Measurements from ENCODE around the gene OR51M1.
"Not testable (repeated sequence)": the region's sequence is repeated elsewhere in the genome, so short reads cannot be mapped to it uniquely, and the experiment has no call there.

Gene OR51M1, protein sequence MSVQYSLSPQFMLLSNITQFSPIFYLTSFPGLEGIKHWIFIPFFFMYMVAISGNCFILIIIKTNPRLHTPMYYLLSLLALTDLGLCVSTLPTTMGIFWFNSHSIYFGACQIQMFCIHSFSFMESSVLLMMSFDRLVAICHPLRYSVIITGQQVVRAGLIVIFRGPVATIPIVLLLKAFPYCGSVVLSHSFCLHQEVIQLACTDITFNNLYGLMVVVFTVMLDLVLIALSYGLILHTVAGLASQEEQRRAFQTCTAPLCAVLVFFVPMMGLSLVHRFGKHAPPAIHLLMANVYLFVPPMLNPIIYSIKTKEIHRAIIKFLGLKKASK

DNA sequence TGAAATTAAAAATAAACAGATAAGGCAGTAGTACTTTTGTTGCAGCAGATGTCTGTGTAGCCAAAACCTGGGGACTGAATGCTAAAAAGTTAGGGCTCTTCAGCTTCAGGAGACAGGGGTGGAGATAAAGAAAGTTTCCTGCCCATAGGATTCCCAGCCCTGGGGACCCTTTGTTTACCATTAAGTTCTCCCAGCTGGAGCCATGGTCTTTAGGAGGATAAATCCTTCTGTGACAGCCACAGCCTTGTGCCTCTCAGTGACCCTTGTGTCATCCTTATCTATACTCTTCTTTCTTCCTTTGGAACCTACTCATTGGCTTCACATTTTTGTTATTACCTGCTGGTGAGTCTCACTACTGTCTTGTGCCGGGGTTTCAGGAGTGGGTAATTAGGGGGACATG is at the start of gene OR51M1:
TSS of gene OR51M1 (plus strand) at position 237 of the 400 bp plus-strand sequence. CDS start 5,587 bp downstream, outside the sequence.
- DNase-seq (ENCODE audit: low read depth) = no peak

DNA sequence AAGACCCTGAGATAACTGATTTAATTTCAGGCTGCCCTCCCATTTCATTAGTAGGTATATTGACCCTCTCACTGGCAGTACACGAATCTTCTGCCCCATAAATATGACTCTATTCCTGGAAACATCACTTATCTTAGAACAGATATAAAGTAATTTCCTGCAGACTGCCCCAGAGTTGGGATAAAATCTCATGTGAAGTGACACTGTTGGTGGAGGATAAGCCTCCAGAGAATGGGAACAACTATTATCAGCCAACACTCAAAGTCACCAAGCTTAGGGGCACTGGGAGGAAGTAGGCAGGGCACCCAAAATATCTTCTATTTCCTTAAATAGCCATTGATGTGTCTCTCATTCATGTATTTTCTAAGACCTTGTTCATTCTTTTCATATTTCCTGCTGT is 48.4 kb upstream of the OR51M1 start:
- no peak for DNase-seq (ENCODE audit: low read depth)

DNA sequence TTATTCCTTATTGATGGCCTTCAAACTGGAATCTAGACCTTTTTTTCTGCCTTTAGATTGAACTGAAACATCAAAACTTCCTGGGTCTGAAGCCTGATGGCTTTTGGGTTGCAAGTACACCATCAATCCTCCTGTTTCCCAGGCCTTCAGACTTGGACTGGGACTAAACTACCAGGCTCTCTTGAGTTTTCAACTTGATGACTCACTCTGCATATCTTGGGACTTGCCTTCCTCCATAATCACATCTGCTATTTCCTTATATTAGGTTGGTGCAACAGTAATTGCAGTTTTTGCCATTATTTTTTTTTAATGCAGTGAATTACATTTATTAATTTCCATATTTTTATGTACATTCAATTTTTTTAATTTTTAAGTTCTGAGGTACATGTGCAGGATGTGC is 47.3 kb upstream of the OR51M1 start:
- DNase-seq (ENCODE audit: low read depth) = peak; percentile 23

DNA sequence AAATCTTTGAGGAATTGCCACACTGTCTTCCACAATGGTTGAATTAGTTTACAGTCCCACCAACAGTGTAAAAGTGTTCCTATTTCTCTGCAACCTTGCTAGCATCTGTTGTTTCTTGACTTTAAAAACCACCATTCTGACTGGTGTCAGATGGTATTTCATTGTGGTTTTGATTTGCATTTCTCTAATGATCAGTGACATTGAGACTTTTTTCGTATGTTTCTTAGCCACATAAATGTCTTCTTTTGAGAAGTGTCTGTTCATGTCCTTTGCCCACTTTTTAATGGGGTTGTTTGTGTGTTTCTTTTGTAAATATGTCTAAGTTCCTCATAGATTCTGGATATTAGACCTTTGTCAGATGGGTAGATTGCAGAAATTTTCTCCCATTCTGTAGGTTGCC is 46.4 kb upstream of the OR51M1 start:
- DNase-seq (ENCODE audit: low read depth) = not testable (repeated sequence)

DNA sequence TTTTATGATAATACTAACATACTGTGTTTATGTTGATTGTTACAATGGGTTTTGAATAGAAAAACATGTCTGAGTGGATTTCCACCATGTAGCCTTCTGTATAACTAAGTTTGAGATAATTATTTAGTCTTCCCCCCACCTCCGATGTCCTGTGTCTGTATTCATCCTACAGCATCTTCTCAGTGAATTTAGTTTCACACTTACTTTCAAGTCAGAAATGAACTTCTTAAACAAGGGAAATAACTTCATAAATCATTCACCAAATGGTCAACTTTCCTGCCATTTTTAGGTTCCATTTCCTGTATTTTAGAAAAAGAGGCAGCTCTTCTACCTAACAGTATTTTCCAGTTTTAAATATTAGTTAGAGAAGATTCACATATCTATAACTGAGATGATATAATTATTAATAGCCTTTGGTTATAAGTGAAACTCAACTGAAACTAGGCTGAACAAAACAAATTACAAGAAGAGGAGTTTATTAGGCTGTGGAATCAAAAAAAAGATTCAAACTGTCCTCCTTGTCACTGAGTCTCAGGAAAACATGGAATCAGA is 43.8 kb upstream of the OR51M1 start:
- no peak for DNase-seq (ENCODE audit: low read depth)

DNA sequence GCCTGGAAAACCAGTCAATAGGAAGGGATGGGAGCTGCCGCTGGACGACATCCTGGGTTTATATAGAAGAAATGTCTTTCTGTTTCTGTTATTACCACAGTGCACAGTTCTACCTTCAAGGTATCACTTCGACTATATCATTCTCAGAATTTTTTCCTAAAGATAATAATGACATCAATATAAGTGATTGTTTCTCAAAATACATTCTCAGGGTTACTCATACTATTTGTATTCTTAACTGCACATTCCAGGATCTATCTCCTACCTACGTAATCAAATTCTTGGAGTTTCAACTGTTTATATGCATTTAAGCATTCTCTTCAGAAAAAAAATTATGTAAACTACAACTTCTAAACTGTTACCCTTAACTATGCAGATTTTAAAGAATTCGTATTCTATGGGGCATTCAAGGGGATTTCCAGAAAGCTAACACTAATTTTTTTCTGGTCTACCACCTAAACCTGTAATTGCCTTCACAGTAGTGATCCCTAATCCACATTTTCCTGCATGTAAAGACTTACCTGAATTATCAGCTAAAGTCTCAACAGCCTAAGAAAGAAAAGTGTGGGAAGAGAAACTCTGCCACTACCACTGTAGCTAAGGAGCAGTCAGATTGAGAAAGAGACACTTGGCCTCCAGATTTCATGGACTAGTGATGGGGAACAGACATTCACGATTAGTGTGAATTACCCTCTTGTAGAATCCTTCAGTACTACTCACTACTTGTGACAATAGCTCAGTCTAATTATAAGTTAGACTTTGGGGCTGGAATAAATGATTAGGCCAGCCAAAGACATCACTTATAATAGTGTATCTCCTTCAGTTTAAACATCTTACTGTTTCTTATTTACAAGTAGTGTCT is 39.9 kb upstream of the OR51M1 start, which contains the start of gene OR51B5:
TSS of gene OR51B5 (minus strand) at position 51 of the 862 bp plus-strand sequence. CDS start at position 51, 0 bp downstream.
- DNase-seq (ENCODE audit: low read depth) = no peak

DNA sequence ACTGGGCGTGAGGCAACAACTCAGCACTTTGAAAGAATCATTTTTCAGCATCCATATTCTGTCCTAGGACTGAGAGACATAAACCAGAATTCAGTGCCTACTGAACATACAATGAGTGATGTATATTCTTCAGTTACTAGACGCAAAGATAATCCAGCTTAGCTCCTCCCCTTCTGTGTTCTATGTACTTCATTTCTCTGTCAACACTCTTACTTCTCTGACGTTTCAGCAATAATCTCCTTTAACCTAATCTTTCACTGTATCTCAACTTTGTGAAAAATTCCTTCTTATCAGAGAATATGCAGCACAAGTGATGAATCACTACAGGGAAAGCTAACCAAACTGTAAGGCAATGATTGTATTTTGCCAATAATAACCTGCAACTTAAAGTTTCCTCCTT is 37.8 kb upstream of the OR51M1 start:
- DNase-seq (ENCODE audit: low read depth) = no peak

DNA sequence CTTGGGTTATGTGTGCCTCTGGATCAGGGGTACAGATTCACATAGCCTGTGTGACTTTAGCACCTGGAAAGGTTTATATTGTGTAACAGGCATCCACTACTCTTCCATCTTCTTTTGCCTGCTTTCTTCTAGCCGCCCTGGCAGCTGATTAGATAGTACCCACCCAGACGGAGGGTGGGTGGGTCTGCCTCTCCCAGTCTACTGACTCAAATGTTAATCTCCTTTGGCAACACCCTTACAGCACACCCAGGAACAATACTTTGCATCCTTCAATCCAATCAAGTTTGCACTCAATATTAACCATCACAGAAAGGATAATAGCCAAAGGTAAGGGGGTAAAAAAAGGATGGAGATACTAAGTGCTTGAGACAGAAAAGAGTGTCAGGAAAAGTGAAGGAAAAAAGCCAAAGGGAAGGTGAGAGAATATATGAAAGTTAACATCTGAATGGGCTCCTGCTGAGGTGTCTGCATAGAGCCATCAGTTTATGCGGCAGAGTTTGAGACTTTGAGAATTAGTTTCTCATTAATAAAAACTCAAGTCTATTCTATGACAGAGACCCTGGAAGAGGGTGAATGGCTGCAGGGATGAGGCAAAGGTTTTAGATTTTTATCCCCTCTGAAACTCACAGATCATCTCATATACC is 34.9 kb upstream of the OR51M1 start:
- no peak for DNase-seq (ENCODE audit: low read depth)

DNA sequence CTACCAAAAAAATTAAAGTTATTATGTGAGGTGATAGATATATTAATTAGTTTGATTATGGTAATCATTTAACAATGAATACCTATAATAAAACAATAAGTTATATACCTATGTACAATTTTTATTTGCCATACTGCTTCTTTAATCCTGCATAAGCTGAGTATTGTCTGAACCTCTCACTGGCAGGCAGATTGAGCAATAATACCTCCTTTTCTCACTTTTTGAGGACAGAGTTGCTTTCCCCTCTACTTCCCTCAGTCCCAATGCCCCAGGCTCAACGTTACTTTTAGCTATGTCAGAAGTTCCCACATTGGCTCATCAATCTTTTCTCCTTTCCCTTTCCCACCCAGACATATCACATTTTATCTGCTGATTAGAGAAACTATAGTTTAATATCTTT is 34.1 kb upstream of the OR51M1 start:
- no peak for DNase-seq (ENCODE audit: low read depth)

DNA sequence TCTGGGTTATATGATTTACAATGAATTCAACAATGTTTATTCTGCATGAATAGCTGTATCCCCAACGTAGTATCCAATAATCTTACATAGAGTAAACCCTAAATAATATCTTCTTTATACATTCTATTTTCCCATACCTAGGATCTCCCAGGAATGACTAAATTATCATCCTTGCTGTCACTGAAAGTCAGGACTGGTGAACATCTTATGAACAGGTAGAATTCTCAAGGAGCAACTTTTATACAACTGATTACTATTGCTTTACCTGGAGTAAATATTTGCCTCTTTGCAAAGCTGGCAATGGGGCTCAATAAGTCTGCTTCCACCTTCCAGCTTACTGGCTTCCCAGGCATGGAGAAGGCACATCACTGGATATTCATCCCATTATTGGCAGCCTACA is 32.4 kb upstream of the OR51M1 start, which contains the start of gene OR51B6:
TSS of gene OR51B6 (plus strand) at position 301 of the 400 bp plus-strand sequence. CDS start at position 301, 0 bp downstream.
- DNase-seq (ENCODE audit: low read depth) = no peak

DNA sequence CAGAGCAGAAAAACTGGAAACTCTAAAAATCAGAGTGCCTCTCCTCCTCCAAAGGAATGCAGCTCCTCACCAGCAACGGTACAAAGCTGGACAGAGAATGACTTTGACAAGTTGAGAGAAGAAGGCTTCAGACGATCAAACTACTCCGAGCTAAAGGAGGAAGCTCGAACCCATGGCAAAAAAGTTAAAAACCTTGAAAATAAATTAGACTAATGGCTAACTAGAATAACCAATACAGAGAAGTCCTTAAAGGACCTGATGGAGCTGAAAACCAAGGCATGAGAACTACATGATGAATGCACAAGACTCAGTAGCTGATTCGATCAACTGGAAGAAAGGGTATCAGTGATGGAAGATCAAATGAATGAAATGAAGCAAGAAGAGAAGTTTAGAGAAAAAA is 27.6 kb upstream of the OR51M1 start:
- DNase-seq (ENCODE audit: low read depth) = not testable (repeated sequence)

DNA sequence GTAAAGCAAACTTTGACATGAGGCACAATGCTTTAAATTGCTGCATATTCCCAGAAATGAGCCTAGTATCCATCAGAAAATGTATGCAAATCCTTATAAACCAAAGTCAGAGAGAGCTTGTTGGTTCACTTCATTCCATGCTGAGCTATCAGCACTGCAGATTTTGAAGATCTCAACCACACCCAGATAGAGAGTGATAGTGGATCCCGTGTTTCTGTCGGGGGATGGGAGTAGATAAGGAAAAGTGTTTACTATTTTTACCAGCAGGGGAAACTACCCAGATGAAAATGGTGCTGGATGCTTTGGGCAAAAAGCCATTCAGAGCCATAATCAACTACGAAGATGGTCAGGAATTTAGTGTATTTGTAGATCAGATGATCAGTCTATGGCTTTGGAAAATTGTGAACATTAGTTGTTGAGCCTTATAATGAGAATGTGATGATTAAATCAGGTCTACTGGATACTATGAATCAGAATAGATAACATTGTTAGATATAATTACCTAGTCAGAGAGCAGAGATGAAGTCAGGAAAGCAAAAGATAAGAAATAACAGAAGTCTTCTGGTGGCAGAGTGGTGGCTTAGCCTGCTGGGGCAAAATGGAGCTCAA is 21.5 kb upstream of the OR51M1 start:
- no peak for DNase-seq (ENCODE audit: low read depth)

DNA sequence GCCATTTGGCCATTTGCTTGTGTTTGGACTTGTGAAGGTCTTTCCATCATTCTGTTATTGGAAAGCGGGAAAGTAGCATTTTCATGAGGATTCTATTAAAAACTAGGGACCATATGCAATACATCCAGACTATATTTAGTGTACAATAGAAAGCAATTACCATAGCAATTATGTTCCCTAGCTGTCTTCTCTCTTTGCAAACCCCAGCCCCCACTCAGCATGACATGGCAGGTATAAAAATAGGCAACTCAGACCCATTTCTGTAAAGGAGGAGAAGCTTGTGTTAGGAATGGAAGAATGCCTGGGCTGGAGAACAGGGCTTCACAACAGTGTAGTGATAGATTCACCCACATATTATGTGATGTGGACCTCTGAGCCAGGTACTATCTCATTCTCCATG is 19.9 kb upstream of the OR51M1 start:
- DNase-seq (ENCODE audit: low read depth) = no peak

DNA sequence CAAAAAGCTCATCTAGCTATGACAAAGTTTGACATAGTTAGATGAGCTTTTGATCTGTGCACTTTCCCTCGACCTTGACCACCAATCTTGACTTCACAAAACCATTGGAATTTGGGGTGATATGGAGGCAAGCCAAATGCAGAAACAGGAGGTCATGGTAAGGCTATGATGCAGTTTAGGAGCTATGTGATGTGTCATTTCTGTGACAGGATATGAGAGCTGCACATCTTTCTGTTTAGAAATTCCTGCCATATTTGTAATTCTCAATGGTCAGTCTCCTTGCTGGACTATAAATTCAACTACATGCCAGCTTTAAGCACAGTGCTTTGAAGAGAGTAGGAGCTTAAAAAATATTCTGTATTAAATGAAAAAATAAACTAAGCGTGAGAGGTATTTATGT is 19.4 kb upstream of the OR51M1 start:
- peak; percentile 88 for DNase-seq (ENCODE audit: low read depth)

DNA sequence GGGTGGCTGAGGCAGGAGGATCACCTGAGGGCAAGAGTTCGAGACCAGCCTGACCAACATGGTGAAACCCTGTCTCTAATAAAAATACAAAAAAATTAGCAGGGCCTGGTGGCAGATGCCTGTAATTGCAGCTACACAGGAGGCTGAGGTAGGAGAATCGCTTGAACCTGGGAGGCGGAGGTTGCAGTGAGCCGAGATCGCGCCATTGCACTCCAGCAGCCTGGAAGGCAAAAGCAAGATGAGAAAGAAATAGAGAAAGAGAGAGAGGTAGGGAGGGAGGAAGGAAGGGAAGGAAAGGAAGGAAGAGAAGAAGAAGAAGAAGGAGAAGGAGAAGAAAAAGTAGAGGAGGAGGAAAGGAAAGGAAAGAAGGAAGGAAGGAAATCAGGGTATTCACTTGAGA is 17.2 kb upstream of the OR51M1 start:
- not testable (repeated sequence) for DNase-seq (ENCODE audit: low read depth)

DNA sequence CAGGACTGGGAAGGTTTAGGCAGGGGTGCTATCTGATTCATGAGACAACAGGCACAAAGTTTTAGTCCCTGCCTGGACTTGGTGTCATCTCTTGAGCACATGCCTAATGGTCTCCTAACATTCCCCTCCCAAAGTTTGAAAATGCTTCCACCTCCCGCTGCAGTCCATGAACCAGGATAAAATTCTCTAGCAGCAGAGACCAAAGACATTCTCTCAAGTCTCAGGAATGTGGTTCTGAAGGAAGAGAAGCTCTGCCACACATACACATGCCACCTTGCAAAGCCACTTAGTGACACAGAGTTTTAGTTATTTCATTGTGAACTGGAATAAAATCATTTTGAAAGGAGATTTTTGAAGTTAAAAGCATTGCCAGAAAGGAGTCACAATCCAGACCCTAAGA is 16.8 kb upstream of the OR51M1 start:
- peak; percentile 37 for DNase-seq (ENCODE audit: low read depth)

DNA sequence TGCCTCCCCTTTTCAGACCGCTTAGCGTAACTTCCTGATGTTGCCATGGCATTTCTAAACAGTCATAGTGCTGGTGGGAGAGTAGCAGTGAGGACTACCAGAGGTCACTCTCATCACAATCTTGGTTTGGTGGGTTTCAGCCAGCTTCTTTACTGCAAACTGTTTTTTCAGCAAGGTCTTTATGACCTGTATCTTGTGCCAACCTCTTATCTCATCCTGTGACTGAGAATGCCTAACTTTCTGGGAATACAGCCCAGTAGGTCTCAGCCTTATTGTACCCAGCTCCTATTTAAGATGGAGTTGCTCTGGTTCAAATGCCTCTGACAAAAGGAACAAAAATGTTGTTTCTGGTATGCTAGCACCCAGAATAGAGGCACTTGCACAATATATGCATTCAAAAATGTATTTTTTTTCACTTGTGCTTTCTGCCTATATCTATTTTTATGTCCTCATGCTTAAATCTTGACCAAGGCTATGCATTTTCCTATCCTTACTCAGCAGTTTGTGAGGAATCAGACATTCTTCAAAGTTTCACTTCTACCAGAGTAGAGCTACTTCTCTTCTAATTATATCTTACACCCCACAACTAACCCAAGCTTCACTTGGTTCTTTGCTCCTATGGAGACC is 16.1 kb upstream of the OR51M1 start:
- peak; percentile 75 for DNase-seq (ENCODE audit: low read depth)

DNA sequence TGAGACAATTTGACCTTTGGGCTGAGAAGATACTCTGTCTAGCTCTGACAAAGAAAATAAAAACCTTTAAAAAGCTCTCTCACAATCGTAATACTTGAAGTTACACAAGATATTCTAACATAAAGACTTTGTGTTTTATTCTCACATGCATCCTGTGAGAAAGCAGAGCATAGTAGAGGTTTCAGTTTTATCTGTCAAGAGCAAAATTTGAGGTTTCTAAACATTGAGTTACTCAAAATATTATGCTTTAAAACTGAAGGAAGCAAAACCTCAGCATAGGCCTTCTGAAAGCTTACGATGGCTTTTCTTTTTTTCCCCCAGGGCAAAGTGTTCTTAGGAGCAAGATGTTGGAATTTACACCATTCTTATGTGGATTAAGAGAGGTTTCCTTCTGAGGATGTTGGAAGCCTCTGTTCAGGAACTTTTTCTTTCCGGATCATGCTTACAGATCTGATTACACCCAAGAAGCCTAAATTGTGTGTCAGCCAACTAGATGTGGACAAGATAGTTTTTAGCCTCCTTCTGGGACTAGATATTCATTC is 15.0 kb upstream of the OR51M1 start:
- no peak for DNase-seq (ENCODE audit: low read depth)

DNA sequence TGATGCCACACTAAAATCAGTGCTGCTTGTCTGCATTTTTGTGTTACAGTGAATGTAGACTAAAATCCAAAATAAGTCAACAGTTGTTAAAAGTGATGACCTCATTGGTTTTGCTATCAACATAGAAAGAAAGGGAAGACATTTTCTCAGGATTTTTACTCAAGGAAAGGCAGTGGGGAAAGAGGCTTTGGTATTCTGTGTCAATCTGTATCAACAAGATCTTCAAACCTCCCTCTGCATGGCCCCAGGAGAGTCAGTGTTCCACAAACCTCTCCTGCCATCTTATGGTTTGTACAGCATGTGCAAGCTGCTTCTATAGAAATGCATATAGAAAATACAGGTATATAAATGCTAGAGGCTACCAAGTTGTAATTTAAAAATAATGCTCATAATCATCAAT is 13.8 kb upstream of the OR51M1 start:
- DNase-seq (ENCODE audit: low read depth) = no peak

DNA sequence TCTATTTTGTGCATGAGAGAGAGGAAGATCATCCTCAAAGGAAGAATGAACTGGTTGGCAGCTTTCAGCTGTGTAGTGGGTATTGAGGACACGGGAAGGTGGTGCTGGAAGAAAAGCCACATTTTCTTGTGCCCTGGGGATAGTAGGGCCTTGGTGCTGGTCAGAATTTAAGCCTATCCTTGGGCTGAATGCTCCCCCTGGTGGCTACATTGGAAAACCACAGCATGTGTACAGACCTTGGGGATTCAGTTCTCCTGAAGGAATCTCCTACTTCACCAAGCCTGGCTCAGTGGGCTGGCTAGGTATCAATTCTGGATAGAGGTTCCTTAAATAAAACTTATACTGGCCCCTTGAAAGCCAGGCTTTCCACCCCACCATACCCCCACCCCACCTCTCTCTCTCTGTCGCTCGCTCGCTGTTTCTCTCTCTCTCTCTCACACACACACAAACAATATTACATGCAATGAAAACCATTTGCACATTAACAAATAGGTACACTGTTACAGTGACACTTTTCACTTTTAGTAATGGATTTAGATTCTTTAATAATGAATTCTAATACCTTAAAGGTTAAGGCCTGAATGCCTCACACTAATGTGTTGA is 2.8 kb upstream of the OR51M1 start:
- DNase-seq (ENCODE audit: low read depth) = no peak

DNA sequence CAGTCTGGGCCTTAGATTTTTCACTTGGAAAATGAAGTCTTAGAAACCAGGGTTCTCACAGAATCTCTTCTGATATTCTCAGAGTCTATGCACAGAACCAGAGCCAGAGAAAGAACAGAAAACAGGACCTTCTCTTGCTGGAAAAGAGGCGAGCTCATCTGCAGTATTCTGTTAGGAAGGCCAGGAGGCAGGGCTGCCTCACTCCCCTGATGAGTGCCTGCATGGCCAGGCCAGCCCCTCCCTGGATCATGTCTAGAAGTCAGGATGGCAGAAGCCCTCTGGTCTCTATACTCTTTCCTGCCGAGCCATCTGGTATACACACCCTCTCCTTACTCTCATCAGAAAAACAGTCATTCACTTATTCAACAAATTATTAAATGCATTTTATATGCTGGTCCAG is 723 bp downstream of the OR51M1 start:
- DNase-seq (ENCODE audit: low read depth) = no peak

Measured in GM04503 (cell line).